ENCODE results near the gene PHF12.
"Not testable (repeated sequence)": the region's sequence is repeated elsewhere in the genome, so short reads cannot be mapped to it uniquely, and the experiment has no call there.

Gene PHF12

DNA sequence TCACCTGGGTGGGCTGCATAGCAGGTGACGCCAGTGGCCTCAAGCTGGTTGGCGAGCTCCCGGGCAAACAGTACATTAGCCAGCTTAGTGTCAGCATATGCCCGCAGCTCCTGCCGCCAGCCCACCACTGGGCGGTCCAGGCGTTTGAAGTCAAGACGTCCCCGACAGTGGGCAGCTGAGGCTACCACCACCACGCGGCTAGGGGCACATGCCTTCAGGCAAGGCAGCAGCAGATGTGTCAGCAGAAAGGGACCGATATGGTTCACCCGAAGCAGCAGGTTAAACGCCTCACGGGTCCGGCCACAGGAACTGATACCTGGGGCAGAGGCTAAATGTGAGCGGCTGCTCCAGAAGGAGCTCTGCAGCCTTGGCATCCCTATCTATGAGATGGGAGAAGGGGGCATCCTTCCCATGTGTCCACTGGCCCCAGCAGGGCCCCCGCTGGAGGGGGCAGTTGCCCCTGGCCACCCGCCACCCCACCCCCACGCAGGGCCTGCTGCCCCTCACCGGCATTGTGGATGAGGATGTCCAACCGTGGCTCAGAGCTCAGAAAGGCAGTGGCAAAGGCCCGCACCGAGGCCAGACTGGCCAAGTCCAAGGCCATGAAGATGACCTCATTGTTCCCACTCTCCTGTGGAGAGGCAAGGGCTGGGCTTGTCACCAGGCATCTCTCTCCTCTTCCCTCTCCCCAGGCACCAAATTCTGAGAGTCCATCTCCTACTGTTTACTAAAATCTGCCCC lies 50.2 kb downstream of the PHF12 start:
- no peak for DNase-seq

DNA sequence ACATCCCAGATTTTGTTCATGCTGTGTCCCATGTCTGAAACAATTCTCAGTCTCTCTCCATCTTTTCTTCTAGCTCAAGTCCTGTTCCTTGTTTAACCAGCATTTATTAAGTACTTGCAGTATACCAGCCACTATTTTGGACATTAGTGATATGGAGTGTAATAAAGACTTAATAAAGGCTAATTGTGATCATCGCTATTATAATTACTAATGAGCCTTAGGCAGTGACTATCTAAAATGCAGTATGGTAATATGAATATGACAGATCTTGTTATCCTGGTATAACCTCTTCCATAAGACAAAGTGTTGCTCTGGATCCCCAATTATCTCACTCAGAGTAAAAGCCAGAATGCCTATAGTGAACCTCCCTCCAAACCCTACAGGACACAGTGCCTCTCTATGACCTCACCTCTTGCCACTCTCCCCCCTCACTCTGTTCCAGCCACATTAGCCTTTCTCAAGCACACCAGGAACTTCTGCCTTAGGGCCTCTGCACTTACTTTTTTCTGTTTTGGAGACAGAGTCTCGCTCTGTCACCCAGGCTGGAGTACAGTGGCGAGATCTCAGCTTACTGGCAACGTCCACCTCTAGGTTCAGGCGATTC lies 52.0 kb downstream of the PHF12 start:
- DNase-seq, result no peak

DNA sequence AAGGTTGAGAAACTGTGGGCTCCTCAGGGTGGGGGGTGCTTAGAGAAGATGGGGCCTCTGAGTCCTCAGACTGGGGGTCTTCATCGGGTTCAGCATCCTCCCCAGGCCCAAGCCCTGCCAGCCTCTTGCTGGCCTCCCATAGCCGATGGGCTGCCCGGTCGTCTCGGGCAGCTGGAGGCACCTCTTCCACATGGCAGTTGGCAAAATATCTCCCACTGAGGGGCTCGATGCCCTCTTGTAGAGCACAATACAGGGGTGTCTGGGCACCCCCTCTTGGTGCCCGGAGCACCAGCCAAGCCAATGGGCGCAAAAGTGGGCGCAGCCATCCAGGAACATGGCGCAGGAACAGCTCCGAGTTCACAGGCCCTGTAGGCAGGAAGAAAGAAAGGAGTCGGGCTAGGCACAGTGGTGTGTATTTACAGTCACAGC lies 52.8 kb downstream of the PHF12 start:
- DNase-seq, result no peak

DNA sequence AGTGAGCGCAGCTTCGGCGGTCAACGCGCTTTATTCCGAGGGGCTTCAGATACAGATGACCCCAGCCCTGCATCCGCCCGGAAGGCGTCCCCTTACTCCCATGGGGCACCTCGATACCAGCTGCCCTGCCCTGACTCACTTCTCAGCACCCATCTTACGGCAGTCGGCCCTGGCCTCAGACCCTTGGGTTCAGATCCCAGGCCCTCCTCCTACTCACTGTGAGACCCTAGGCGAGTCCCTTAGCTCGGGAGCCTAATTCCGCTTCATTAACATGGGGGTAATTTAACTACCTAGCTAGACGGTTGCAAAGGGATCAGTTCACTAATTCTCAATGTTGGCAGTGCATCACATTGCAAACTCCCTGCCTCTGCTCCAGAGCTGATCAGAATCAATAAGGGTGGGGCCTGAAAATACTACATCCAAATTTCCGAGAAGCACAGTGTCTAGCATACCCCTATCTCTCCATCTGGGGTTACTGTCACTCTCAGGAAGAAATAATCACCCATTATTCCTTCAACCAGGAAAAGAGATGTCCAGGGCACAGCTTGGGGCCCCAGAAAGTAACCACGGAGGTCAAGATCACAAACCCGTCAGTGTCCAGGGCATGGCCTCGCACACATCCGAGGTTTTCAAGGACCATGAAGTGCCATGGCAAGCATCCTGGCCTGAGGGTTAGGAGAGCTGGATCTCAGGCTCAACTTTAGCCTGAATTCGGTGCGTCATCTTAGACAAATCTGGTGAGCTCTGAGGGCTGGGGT lies 53.4 kb downstream of the PHF12 start:
- no peak for DNase-seq

DNA sequence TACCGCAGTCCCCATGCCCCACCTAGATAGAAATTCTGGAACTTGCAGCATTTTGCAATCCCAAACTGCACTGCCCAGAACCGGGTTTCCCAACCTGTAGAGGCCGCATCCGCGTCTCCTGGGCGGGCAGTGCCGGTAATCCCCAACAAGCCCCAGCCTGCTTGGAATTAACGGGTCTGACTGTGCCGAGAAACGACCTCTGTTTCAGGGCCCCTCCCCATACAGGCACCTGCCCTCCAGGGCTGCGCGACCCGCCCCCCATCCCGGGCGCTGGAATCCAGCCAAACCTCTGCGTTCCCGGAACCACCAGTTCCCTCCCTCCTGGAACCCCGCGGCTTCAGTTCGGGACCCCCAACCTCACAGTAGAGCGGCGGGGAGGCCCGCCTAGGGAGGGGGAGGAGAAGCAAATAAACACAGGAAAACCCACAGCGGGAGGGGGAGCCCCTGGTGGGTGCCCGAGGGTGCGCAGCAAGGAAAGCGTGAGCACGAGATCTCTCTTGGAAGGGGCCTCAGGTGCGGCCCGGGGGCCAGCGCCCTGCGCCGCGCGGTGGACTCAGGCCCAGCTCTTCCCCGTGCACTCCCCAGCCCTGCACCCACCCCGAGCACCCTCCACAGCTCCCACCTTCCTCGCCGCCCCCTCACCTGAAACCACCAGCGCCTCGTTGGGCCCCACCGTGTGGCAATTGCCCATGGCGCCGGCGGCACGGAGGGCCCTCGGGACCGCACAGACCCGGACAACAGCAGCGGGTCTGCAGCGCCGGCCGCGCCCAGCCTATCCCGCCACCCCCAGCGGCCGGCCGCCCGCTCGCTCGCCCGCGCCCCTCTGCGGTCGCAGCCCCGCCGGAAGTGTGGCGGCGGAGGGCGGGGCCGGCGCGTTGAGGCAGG lies 54.2 kb downstream of the PHF12 start, which contains the start of gene FLOT2:
Gene FLOT2 (minus strand): TSS at position 850 of the 885 bp plus-strand sequence. CDS start 159 bp downstream, at position 691.
- no peak for DNase-seq

DNA sequence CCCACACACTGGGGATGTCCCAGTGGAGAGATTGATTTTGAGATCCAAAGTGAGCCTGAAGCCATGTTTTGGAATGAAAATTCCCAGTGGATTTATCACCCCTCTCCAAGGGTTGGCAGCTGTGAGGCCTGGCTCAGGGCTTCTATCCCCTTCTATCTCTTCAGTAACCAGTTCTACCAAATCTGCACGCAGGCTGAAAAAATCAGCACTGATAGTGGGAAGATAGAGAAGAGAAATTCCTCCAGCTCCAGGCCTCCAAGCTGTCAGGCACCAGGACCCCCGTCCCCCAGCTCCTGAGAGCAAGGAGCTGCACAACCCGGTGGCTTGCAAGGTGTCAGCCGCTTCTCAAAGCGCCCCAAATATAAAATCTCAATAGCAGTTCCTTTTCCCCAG lies 54.8 kb downstream of the PHF12 start:
- DNase-seq, result no peak

DNA sequence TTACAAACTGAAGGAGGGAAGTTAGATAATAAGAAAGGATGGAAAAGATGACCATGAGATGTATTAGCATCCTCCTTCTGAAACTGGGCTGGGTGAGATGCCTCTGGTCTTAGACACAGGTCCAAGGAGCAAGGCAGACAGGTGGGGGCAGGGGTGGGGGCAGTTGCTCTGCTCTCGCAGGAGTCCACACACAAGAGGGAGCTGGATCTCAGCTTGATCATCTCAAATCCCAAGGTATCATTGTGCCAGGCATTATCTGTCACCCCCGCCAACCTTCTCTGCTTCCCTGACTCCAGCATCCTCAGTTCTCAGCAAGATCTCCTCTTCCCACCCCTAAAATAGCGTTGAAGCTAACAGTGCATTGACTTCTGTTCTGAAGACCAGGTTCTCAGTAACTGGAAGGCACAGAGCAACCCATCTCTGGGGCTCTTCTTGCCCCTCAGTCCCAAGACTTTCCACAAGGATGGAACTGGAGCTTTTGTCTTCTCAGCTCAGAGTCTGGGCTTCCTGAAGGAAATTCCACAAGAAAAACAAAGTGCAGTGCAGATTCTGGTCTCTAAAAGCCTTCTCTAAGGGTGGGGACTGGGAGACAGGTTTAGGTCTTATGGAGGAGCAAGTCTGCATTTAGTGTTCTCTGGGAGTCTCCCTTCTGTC lies 55.4 kb downstream of the PHF12 start:
- no peak for DNase-seq

DNA sequence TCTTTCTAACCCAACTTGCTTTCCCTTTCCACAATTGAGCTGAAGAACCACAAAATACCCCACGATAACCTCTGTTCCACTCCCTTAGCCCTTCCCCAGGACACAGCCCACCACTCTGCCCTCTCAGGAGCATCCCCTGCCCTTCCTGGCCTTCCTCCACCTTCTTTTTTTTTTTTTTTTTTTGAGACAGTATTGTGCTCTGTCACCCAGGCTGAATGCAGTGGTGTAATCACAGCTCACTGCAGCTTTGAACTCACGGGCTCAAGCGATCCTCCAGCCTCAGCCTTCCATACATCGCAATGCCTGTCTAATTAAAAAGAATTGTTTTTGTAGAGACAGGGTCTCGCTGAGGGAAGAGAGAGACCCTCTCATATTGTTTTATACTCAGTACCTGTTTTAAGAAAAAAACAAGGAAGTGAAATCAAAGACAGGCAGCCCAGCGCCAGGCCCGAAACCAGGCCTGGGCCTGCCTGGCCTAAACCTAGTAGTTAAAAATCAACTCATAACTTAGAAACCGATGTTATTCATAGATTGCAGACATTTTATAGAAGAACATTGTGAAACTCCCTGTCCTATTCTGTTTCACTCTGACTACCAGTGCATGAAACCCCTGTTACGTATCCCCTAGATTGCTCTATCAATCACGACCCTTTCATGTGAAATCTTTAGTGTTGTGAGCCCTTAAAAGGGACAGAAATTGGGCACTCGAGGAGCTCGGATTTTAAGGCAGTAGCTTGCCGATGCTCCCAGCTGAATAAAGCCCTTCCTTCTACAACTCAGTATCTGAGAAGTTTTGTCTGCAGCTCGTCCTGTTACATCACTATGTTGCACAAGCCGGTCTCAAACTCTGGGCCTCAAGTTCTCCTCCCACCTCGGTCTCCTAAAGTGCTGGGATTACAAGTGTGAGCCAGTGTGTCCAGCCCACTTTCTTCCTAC lies 57.8 kb downstream of the PHF12 start:
- DNase-seq, result not testable (repeated sequence)

DNA sequence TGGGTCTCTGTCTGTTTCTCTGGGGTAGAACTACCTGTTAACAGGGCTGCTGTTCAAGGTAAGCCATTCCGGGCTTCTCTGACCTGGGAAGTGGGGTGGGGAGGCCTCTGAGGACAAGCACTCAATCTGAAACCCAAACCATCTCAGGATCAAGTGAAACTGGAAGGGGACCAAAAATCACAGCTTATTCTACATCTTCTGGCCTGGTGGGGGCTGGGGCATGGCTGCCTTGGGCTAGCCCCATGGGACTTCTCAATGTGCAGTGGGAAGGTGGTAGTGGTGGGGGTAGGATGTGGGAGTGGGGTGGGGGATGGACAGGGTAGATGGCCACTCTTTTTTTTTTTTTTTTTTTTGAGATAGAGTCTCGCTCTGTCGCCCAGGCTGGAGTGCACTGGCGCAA lies 59.3 kb downstream of the PHF12 start:
- no peak for DNase-seq

DNA sequence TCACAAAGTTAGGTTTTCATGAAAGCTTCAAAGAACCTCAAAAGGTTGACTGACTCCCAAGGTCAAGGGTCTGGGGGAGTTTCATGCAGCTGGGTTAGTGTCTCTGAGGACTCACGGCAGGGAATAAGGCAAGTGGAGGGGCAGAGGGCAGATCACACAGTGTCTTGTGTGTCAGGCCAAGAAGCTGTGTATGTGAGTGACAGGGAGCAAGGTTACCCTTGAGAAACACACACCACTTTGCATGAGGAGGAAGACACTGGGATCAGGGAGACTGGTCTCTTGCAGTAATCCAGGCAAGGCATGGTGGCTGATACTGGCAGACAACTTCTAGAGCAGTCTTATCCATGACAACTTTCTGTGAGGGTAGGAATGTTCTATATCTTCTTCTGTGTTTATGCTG lies 60.1 kb downstream of the PHF12 start:
- DNase-seq, result no peak

DNA sequence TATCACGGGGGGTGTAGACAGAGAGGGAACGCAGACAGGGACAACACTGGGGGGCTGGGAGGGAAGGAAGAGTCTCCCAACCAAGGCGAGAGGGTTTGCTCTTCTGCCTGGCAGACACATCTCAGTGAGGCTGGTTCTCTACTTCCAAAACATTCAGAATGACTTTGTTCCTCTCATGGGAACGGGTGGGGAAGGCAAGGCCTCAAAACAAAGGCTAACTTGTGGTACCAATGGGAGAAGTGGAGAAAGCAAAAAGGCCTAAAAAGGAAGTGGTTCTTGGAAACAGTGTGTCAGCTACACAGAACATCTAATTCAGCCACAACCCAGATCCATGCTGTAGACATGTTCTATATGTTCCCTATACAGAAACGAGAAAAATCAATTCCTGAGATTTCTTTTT lies 61.3 kb downstream of the PHF12 start:
- DNase-seq, result no peak

DNA sequence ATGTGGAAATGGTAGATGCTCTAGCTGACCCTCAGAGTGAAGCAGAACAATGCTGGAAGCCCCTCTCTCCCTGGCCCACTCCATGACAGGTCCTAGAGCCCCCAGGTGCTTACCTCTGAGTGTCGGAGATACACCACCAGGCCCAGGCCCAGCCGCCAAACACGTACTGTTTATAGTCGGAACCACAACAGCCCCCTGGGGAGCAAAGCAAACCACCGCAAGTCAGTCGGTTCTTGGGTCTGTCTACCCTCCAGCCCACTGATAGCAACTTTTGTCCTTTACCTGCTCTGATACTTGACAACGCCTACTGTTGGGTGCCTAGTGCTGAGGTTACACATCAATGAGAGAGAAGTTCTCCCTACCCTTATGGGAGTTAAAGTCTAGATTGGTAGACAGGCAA lies 62.5 kb downstream of the PHF12 start:
- DNase-seq, result no peak

DNA sequence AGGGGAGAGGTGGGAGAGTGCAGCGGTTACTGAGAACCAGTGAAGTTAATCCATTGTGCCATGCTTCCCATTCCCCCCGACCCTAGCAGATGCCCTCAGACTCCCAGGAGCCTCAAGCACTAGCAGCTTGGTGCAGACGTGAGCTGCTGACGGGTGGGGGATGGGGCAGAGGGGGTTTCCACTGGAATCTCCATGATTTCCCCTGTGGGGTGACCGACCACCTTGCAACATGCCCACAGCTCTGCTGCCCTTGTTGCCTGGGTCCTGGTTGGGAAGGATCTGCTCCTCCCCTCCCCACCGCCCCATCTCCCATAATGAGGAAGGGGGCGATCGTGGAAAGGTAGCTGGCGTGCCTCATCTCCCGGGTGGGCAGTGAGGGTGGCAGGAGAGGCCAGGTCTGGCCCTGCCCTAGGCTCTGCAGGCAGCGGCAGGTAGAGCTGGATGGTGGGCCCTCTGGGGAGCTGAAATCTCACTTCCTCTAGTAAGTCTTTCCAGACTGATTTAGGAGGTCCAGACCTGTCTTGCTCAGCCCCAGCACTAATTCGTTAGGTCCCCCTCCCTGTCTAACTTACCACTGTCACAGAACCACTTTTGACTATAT lies 63.3 kb downstream of the PHF12 start:
- no peak for DNase-seq

DNA sequence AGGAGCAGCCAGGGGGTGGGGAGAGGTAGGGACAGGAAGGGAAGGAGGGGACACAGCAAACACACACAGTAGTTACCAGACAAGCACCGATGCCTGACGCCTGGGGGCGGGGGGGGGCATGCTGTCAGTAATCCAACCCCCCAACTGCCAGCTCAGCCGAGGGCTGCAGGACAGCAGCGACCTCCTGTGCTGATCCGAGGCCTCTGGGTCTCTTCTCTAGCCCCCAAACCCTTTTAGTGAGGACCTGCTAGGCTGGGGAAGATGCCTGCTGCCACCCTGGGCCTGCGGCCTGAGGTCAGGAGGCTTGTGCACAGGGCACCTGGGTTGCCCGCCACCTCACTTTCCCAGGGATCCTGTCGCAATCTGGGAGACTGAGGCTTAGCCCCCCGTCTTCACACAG lies 65.4 kb downstream of the PHF12 start:
- DNase-seq, result no peak

DNA sequence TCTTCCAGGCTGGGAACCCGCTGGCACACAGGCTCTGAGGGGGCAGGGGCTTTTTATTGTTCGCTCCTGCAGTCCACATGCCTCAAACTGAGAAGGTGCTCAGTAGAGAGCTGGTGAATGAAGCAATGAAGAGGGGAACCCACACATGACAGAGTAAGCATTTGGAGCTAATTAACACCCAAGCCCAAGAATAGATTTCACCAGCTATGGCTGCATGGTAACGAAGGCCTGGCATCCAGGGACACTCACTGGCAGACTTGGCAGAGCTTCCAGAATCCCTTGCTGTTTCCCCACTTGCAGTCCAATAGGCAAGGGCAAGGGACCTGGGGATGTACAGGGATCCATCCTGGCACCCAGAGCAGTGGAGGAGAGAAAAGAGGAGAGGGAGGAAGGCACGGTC lies 66.0 kb downstream of the PHF12 start:
- no peak for DNase-seq

DNA sequence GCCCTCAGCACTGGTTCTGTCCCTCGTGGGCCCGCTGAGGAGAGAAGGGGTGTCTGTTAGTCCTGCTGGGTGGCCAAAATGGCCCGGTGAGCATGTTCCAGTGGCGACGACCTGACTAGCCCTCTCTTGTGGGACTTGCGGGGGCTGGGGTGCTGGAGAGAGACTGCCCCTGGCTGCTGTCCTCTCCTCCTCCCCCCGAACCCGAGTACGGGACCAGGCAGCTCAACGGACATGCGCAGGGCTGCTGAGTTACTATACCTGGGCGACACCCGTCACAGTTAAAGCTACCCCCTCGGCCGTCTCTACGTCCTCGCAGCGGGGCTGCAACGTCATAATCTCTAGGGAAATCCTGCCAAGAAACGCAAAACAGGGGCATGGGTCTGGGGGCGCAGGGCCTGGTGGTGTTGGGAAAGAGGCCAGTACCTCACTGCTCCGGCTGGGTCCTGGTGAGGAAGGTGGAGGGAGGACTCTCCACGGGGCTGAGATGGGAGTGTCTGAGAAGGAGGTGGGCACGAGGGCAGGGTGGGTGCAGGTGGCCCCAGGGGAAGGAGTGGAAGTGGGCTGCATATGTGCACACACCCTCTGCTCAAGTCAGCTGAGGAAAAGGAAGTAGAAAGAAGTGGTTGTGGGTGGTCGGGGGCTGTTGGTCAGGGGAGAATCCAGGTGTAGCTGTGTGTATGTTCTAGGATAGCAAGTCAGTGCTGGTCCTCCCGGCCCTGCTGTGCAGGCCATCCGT lies 67.2 kb downstream of the PHF12 start:
- DNase-seq, result no peak

DNA sequence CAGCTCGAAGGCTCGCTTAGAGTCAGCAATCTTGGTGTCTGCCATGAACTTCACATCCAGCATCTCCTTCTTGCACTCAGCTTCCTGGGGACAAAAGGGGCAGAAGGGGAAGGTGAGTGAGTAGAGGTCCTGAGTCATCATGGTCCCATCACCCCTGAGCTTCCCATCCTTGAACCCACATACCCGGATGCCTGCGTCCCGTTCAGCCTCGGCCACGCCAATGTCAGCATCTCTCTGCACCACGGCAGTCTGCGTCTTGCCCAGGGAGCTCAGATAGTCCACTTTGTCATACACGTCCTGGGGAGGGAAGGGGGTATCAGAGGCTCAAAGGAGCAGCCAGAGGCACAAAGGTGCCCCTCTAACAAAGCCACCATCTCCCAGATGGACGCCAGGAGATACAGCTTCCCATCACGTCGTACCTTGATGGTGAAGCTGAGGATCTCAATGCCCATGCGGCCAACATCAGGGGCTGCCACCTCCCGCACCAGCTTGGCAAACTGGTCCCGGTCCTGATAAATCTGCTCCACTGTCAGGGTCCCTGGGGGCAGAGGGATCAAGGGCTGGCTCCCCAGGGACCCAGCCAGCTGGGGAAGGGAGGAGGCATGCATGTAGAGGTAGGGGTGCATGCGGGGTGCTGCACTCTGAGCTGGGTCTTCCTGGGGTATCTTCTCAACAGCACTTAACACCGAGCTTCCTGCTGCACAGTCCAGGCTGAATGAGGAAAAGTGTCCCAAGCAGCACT lies 69.0 kb downstream of the PHF12 start:
- DNase-seq, result no peak

DNA sequence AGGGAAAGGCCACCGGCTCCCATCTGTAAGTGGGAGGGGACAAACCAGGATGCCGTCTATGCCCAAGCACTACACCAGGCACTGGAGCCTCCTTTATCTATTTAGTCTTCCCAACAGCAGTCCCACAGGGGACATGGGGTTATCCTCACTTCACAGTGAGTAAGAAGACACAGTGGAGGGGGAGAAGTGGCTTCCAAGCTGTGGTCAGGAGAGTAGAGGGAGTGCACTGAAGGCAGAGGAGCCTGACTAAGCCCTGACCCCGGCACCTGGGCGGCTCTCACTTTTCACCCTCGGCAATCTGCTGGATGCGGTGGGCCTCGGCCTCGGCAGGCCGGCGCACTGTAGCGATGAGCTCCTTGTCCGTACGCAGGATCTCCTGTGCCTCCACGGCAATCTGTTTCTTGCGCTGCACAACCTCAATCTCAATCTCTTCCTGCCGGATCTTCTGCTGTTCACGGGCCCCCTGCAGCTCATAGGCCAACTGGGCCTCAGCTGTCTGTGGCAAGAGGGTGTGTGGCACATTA lies 69.7 kb downstream of the PHF12 start:
- DNase-seq, result no peak

DNA sequence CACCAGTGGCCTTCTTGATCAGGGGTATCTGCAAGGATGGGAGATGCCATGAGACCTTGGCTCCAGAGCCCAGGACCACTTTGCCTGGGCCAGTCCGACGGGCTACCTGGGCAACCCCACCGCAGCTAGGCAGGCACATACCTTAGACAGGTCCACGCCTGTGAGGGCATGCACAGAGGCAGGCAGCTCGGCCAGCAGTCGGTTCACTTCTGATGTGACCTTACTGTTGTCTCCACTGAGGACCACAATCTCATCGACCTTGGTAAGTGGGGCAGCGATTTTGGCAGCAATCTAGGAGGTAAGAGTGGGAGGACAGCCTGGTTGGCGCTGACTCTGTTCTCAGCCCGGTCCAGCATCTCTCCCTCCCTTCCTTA lies 70.8 kb downstream of the PHF12 start:
- no peak for DNase-seq
